ENCODE data around the gene TAS2R39.
"Not testable (repeated sequence)": the region's sequence is repeated elsewhere in the genome, so short reads cannot be mapped to it uniquely, and the experiment has no call there.

The TAS2R39 gene

DNA sequence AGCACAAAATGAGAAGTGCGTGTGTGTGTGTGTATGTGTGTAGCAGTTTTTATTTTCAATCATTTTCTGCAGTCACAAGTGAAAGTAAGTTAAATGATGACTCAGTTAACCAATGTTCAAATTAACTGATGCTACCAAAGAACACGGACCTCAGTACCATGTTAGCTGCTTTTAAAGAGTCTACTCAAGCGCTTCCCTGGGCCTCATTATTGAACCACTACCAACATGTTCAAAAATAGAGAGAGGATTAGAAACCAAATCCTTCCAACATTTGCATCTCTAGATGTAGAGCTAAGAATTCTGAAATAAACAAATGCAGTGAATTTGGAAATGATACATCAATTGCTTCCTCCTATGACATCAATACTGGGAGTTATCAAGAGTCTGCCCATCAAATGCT is at the start of gene TAS2R39:
Gene TAS2R39, plus strand, starts transcription at position 396 of the 400 bp plus-strand sequence. Its CDS starts 0 bp downstream, at position 396.
- no peak for DNase-seq

DNA sequence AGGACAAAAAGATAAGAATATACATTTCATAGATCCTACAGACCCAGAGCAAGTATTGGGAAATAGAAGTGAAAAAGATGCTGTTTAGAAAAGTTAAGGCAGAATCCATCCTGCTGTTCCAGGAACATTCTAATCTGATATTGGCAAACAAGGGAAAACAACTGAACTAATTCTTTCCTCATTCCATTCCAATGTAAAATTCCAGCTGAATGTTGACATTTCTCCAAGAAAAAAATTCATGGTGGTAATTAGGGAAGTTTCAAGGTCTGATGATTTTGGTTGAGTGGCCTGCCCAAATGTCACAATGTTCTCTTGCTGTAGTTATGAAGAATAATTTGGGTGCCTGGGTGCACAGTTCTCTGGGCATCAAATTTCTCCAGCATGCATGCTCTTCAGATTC is 36.1 kb upstream of the TAS2R39 start:
- no peak for DNase-seq

DNA sequence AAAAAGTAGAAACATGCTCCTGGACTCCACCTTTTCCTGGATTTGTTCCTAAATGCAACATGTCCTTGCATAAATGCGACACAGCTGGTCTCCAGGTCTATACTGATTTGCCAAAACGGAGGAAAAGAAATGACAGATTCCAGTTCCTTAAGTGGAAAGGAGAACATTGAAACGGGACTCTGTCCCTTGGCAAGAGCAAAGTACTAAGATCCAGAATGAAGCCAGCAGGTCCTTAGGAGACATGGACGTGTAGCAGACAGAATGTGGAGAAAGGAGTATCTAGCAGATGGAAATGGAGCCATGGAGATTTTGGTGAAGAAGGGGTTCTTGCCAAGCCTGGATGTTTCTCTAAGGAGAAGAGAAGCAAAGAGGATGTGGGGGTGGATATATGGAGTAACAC is 35.2 kb upstream of the TAS2R39 start:
- no peak for DNase-seq

DNA sequence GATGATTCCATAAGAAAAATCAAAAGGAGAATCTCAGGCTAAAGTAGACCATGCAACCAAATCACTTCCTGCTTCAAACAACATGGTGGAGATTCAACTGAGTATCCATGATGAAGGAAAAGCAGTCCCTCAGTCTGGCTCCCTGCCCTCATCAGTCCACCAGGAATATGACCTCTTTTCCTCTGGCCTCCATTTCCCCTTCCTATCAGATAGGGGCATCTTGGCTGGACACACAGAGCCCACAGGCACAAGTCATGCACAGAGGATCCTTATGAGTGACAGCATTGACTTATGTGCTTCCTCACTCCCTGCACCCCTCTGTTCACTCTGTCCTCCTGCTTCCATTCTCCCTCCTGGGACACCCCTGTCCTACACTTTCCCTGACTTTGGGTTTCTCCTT is 34.6 kb upstream of the TAS2R39 start:
- DNase-seq = no peak

DNA sequence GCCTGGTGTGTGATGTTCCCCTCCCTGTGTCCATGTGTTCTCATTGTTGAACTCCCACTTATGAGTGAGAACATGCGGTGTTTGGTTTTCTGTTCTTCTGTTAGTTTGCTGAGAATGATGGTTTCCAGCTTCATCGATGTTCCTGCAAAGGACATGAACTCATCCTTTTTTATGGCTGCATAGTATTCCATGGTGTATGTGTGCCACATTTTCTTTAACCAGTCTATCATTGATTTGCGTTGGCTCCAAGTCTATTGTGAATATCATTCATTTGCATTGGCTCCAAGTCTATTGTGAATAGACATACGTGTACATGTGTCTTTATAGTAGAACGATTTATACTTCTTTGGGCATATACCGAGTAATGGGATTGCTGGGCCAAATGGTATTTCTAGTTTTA is 32.5 kb upstream of the TAS2R39 start:
- DNase-seq = not testable (repeated sequence)

DNA sequence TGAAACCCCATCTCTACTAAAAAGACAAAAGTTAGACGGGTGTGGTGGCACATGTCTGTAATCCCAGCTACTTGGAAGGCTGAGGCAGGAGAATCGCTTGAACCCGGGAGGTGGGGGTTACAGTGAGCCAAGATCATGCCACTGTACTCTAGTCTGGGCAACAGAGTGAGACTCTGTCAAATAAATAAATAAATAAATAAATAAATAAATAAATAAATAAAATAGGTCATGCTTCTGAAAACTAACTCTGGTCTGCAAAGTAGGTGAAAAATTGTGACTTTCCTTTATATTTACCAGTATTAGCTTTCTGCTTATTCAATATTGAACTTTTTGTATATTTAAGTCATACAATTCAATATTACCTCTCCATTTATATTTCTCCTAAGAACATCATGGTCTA is 24.6 kb upstream of the TAS2R39 start:
- DNase-seq = not testable (repeated sequence)

DNA sequence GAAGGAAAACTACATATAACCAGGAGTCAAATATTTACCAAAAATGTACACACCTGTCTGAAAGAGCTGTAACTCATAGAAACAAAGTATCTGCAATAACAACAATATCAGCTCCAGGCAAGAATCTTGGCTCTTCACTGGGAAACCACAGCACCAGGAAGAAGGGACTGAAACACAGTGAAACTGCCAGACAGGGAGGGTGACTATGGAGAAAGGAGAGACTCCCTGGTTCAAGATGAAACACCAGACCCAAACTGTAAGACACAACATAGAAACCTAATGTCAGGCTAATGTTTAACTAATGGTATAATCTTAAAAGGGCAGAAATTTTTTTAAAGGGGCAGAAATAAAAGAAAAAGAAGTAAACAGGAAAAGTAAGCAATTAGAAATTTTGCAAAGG is 11.5 kb upstream of the TAS2R39 start:
- no peak for DNase-seq

DNA sequence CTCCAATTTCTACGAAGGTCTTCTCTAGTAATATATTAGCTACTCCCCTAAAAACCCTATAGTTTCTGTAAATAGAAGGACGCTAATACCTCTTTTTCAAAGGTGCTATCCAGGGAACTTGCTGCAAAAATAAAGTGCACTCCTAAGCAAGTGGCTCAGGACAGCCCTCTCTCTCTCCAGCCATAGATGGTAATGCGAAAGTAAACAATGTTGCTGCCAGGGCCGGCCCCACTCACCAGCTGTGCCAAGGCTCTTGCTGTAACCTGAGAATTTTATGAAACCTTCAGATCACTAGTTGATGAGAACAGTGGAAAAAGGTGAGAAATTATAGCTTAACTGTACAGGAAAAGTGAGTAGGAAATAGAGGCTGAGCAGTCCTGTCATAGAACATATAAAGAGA is 10.9 kb upstream of the TAS2R39 start:
- no peak for DNase-seq

DNA sequence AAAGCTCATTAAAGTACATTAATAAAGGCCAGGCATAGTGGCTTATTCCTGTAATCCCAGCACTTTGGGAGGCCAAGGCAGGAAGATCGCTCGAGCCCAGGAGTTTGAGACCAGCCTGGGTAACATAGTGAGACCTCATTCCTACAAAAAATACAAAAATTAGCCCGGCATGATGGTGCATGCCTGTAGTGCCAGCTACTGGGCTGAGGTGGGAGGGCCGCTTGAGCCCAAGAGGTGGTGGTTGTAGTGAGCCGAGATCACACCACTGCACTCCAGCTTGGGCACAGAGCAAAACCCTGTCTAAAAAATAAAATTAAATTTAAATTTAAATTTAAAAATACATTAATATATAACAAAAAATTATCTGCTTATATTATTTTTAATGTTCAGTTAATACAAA is 7.1 kb upstream of the TAS2R39 start:
- no peak for DNase-seq

DNA sequence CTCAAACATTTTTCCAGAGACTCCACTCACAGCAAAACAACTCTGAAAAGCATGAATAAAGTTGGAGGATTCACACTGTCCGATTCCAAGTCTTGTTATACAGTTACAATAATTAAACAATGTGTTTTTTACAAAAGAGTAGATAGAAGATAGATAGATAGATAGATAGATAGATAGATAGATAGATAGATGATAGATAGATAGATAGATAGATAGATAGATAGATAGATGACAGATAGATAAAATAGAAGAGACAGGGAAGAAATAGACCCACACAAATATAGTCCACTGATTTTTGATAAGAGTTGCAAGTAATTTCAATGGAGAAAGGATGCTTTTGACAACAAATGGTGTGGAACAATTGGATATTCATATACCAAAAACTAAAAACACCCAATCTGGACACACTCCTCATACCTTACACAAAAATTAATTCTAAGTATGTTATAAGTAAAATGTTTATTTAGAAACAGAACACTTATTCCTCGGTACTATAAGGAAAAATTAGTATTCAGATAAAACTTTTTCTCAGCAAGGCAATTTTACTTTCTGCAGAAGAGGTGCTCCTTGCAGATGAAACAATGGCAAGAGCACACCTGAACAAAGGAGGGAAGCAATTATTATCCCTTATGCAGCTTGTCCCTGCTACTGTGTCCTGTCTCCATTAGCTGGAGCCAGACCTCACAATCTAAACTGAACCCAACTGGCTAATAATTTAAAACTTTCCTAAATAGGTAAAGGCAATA is 5.7 kb upstream of the TAS2R39 start:
- no peak for DNase-seq

DNA sequence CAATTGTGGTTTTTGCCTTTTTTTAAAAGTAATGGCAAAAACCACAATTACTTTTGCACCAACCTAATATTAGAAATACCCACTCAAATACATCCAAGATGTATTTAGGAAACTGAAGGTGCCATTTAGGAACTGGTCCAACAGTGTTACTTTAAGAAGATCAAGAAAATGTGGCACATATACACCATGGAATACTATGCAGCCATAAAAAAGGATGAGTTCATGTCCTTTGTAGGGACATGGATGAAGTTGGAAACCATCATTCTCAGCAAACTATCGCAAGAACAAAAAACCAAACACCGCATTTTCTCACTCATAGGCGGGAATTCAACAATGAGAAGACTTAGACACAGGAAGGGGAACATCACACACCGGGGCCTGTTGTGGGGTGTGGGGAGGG is 2.4 kb upstream of the TAS2R39 start:
- not testable (repeated sequence) for DNase-seq

DNA sequence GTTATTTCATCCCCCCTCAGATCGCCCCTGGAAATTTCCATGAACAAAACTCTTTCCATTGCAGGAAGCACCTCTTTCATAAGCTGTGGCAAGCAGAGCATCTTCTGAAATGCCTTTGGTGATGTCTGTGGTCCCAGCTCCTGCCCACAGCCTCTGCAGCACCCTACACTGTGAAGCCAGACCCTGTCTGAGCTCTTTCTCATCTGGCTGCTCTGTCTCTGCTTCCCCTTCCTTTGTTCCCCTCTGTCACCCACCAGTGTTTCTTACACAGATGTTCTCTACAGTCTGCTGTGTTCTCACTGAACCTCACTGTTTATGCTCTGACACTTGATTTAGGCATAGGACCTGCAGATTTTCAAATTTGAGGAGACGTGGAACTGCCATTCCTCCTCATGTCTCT is 1.9 kb upstream of the TAS2R39 start:
- DNase-seq = no peak

DNA sequence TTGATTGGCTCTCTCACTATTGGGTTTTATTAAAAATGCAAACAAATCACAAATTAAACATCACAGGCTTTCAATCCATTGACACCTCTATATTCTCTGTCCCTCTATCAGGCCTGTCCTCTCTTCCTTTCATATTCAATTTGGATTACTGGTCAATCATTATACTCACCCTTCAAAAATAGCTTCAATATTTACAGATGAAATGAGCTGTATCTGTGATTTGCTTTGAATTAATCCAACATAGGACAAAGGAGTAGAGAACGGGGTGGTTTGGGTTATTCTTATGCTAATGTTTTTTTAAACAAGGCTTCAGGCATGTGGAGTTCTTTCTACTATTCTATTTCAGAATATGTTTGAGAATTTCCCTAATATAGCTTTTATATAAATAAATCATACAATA is 2.3 kb downstream of the TAS2R39 start:
- no peak for DNase-seq

DNA sequence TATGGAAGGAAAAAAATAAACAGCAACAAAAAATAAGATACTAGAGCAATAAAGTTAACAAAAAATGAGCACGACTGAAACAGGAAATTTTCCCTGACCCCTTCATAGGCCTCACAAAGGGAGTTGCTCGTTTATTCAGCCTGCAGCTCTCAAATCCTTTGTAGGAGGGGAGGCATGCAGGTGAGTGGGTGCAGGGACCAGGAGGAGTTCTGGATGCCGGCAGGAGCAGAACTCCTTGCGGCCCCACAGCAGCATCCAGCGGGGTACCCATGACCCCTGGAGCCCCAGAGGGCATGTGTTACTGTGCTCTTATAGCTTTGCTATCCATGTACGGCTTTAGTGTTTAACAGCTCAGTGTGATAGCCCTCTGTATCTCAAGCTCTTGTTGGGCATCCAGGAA is 5.8 kb downstream of the TAS2R39 start:
- DNase-seq = no peak

DNA sequence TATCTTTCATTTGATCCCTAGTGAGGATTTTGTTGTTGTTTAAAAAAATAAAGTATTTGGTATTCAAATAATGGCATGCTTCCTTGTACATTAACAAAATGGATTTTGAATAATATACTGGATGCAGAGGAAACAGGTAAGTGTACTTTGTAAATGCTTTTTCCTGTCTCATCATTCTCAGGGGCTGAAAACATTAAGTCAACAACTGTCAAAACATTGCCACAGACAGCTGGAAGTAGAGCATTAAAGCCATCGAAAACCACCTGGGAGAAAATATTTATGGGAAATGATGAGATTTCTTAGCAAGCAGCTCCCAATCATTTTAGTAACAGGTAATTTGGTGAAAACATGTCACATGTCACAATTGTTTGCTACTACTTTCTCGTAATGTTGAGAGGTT is 10.7 kb downstream of the TAS2R39 start:
- no peak for DNase-seq

DNA sequence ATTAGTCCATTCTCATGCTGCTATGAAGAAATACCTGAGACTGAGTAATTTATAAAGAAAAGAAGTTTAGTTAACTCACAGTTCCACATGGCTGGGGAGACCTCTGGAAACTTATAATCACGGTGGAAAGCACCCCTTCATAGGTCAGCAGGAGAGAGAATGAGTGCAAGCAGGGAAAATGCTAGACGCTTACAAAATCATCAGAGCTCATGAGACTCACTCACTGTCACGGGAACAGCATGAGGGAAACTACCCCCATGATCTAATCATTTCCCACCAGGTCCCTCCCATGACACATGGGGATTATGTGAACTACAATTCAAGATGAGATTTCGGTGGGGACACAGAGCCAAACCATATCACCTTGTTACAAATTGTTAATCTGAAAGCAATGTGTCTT is 15.8 kb downstream of the TAS2R39 start:
- no peak for DNase-seq

DNA sequence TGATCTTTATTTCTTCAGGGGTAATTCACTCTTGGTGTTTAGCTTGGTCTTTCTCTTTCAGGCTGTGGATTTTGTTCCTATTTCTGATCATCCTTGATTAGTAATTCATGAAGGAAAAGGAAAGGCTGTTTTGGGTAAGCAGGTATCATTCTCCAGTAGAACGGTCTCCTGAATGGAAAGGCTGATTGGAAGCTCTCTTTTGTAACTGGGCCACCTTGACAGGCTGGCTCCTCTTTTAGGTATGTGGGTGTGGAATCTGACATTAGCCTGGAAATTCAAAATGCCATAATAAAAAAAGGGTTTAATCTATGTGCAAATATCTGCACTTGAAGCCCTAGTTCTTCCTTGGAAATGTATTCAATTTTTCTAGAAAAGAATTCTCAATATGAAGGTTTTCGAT is 18.9 kb downstream of the TAS2R39 start:
- DNase-seq = no peak

DNA sequence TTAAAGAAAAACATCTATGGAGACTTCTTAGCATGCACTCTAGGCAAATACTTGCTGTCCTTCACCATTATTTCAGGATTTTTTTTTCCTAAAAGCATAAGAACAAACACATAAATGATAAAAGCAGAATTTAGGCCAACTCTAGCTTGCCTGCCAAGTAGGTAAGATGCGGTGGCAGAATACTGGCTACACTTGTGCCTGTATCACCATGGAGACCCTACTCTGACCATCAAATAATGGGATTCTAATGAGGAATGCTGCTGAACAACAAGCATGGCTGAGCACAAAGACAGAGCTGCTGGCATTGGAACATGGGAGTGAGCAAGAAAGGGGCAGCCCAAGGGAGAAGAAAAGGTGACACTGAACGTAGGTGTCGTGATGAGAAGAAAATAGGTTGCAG is 20.2 kb downstream of the TAS2R39 start:
- no peak for DNase-seq

DNA sequence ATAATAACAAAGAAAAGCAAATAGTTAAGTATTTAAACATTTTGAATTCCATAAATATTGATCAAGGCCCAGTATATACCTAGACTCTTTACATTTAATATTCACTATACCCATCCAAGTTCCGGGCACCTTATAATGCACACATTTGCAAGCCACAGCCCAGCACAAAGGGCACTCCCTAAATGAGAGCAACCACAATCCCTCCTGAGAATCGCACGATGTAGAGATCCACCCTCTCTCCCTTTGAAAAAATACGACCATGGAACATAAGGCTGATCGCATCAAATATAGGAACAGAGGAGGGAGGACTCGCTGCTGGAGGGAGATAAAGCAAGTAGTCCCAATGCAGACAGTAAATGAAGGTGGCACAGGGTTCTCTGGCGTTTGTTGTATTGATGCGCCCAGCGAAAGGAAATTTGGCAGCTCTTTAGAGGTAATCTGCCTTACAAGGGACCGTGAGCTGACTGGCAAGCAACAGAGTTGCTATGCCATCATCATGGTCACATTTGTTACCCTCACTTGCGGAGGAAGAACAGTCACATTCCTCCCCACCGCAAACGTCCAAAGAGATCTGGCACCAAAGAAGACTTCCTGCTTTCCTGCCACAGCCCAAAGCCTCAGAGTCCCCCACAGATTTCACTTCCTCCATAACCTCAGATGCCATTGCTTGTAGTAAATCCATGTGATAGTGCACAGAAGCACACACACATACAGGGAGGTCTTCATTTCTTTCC is 22.5 kb downstream of the TAS2R39 start:
- DNase-seq = peak; percentile 97

DNA sequence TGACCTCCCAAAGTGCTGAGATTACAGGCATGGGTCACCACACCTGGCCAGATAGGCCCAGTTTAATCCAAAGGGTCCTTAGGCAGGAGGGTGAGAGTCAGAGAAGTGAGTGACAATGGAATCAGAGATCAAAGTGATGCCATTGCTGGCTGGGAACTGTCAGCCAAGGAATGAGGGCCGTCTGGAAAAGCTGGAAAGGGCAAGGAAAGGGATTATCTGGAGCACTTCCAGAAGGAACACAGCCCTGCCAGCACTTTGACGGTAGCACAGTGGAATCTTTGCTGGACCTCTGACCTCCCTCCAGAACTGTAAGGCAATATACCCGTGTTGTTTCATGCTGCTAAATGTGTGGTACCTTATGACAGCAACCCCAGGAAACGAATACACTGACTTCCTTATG is 27.3 kb downstream of the TAS2R39 start:
- no peak for DNase-seq

DNA sequence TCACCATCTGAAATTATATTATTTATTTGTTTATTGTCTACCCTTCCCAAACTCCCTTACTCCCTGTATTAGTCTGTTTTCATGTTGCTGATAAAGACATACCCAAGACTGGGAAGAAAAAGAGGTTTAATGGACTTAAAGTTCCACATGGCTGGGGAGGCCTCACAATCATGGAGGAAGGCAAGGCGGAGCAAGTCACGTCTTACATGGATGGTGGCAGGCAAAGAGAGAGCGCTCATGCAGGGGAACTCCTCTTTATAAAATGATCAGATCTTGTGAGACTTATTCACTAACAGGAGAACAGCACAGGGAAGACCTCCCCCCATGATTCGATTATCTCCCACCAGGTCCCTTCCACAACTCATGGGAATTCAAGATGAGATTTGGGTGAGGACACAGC is 30.3 kb downstream of the TAS2R39 start:
- DNase-seq = not testable (repeated sequence)

DNA sequence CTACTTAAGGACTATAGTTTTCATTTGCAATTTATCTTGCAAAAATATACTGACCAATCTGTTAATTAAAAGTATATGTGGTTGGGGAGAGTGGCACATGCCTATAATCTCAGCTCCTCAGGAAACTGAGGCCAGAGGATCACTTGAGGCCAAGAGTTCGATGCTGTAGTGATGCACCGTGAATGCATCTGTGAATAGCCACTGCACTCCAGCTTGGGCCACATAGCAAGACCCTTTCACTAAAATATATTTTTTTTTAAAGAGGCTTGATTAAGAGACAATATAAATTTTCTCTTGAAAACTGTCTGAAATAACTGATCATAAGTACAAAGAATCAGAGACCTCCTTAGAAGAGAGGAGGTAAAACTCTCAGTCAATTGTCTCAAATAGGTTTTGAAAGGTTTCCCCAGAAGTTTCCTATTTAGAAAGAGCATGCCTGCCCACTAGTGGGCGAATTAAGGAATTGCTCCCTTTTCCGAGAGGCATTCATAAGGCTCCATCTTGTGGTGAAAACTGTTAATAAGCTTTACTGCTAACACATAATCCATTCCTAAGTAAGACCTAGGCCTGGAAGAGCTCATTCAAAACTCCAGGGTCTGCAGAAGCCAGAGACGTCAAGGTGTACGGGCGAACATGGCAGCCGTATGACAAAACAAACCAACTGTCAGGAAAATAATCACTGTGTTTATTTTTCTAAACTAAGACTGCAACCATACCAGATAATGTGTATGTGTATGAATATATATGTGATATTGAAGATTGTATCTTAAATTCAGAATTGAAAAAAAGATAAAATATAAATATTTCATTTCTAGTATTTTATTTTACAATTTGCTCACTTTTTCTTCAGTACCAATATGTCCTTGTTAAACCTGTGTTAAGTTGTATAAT is 31.8 kb downstream of the TAS2R39 start:
- peak; percentile 66 for DNase-seq

DNA sequence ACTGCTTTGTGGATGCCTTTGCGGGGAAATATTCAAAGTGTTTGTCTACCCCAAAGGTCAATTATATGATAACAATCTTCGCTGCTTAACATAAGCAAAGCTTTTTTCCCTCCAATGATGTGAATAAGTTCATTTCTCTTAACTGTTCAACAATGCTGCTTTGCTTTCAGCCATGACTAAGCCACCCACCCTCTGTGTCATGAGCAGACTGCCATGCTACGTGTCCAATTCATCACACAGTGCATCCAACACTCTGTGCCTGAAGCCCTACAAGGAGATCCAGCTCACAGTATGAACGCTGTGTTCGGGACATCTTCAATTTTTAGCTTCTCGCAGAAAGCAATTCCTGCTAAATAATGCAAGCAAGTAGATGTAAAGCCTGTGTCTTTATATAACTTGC is 32.9 kb downstream of the TAS2R39 start:
- no peak for DNase-seq

DNA sequence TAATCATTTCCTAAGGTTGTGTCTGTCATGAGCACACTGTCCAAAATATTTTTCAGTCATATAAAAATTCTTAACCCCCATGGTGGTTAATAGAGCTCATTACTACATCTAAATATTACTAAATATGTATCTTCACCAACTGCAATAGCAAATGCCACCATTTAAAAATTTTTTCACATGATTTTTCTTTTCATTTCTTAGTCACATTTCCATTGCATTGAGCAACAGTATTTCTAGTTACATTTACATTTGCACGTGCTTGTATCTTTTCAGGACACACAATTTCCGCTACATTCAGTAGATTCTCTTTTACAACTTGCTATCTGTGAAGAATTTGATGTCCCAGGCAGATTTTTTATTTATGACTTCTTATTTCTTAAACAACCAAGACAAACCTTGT is 33.5 kb downstream of the TAS2R39 start:
- no peak for DNase-seq
